PFSK-1 (cell line): Measurements from ENCODE around the gene CAPZA1.

Source experiments
- FOXP2 ChIP-seq: optimal IDR thresholded peaks from 2 replicates; pipeline ENCODE3; 2011; ENCODE audit warnings: borderline replicate concordance, control low read depth, inconsistent platforms; ENCODE audit not compliant: insufficient read depth; ENCODE audit errors: extremely low read length, extremely low read depth
- POLR2AphosphoS5 ChIP-seq: IDR thresholded peaks from 2 replicates; pipeline ENCODE4 v1.6.1; 2012; ENCODE audit warnings: low read depth, mild to moderate bottlenecking, control low read depth, low read length, moderate library complexity
- SIN3A ChIP-seq: IDR thresholded peaks from 2 replicates; pipeline ENCODE4 v1.6.1; 2012; ENCODE audit warnings: mild to moderate bottlenecking, low read length, moderate library complexity, borderline replicate concordance; ENCODE audit not compliant: insufficient read depth
- TAF1 ChIP-seq: IDR thresholded peaks from 2 replicates; pipeline ENCODE4 v1.6.1; 2012; ENCODE audit warnings: low read length, control low read depth, borderline replicate concordance; ENCODE audit not compliant: insufficient read depth

GRCh38 chr1:112719706-112720105 is 100.1 kb downstream of the CAPZA1 start:
- TF ChIP-seq TAF1 (no peak), POLR2AphosphoS5 (no peak), SIN3A (no peak), FOXP2 (no peak)
